Measurements from ENCODE around the gene RSBN1.

The RSBN1 gene

GRCh38 chr1:113811156-113811887 is 954 bp downstream of the RSBN1 start:
- no peak for DNase-seq

- no peak for DNase-seq
Observed at GRCh38 chr1:113809670-113810602, 2.3 kb downstream of the RSBN1 start.

- DNase-seq, result no peak
Observed at GRCh38 chr1:113808450-113809195, 3.7 kb downstream of the RSBN1 start.

- DNase-seq, result no peak
Observed at GRCh38 chr1:113805639-113806038, 6.6 kb downstream of the RSBN1 start.

- DNase-seq, result no peak
Observed at GRCh38 chr1:113805256-113805531, 7.1 kb downstream of the RSBN1 start.

GRCh38 chr1:113804421-113805255 is 7.6 kb downstream of the RSBN1 start:
- DNase-seq, result no peak

- no peak for DNase-seq
Observed at GRCh38 chr1:113802367-113803007, 9.8 kb downstream of the RSBN1 start.

- no peak for DNase-seq
Observed at GRCh38 chr1:113800487-113800886, 11.8 kb downstream of the RSBN1 start.

- no peak for DNase-seq
Observed at GRCh38 chr1:113797472-113797871, 14.8 kb downstream of the RSBN1 start.

GRCh38 chr1:113793878-113794834 is 18.1 kb downstream of the RSBN1 start:
- DNase-seq, result no peak

GRCh38 chr1:113792986-113793385 is 19.3 kb downstream of the RSBN1 start:
- DNase-seq, result no peak

- DNase-seq, result no peak
Observed at GRCh38 chr1:113792471-113792870, 19.8 kb downstream of the RSBN1 start.

GRCh38 chr1:113788802-113789201 is 23.5 kb downstream of the RSBN1 start:
- no peak for DNase-seq

- DNase-seq, result no peak
Observed at GRCh38 chr1:113787663-113788062, 24.6 kb downstream of the RSBN1 start.

- no peak for DNase-seq
Observed at GRCh38 chr1:113786069-113786468, 26.2 kb downstream of the RSBN1 start.

GRCh38 chr1:113784104-113784779 is 28.0 kb downstream of the RSBN1 start:
- no peak for DNase-seq

GRCh38 chr1:113783254-113784103 is 28.8 kb downstream of the RSBN1 start:
- DNase-seq, result no peak

GRCh38 chr1:113782406-113782805 is 29.9 kb downstream of the RSBN1 start:
- DNase-seq, result no peak

All from NCI-H748 treated with DMSO at 0.1 percent for 48 hours (cell line).